Stimulated activated CD4-positive, alpha-beta T cell treated with anti-CD3 and anti-CD28 coated beads, Interleukin-12 subunit alpha, Interleukin-12 subunit beta, amount 100 ng/mL, for 4 hours (primary cell): ENCODE measurements around the gene TUBG2.

Experiments used
- DNase-seq: peaks from one replicate; pipeline ENCODE4 v3.0.0-alpha.2; 2020

The TUBG2 gene

DNA sequence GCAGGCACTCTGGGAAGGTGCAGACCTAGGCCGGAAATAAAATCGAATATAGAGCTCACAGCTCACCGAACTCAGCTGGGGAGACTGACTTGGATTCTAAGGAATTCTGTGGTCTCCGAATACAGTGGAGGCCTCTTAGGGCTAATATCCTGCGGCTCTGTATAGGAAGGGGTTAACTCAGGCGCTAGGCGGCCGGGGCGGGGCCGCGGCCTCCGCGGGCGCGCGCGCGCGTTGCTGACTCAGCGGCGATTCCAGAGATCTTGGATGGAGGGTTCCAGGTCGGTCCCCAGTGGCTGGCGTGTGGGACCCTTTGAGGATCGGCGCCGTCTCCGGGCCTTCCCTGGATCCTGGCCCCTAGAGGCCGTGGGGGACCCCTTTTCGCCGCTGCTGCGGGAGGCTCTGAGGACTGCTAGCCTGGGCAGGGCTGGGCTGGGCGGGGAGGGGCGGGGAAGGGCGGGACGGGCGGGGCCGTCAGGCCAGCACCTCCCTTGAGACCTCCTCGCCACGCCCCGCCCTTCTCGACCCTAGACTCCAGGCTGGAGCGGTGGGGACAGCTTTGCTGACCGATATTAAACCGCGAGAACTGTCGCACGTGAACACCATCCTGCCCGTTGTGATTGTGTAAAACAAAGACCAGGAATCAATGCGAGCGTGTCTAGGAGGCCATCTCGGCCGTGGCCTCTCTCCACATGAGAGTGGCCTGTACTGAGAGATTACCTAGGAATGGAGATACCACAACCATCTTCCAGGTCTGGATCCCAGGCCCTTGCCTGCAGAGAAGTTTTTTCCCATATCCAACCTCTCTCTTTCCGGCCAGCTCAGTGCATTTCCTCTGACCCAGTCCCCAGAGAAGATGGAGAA lies 19.1 kb downstream of the TUBG2 start:
- DNase-seq: peak; percentile 78

DNA sequence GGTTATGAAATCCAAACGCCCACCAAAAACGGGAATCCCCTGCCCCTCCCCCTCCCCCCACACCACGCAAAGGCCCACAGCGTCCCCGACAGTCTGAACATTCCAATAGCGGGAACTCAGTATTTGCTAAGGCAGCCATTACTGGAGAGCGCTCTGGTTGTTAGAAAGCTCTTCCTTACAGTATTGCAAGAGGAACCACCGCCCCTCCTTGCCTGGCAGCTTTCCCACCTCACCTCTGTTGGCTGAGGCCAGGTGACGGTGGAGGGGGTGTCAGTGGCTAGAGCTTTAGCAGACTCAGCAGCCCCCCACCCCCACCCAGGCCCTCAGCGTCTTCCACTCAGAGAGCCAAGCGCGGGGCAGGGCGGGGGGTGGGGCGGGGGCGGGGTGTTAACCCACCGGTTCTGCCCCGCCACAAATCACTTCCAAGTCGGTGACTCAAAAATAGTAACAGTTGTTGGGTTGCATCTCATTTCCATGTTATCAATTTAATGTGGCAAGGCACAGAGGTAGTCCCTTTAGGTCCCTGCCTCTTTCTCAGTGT lies 19.9 kb downstream of the TUBG2 start:
- DNase-seq: no peak

DNA sequence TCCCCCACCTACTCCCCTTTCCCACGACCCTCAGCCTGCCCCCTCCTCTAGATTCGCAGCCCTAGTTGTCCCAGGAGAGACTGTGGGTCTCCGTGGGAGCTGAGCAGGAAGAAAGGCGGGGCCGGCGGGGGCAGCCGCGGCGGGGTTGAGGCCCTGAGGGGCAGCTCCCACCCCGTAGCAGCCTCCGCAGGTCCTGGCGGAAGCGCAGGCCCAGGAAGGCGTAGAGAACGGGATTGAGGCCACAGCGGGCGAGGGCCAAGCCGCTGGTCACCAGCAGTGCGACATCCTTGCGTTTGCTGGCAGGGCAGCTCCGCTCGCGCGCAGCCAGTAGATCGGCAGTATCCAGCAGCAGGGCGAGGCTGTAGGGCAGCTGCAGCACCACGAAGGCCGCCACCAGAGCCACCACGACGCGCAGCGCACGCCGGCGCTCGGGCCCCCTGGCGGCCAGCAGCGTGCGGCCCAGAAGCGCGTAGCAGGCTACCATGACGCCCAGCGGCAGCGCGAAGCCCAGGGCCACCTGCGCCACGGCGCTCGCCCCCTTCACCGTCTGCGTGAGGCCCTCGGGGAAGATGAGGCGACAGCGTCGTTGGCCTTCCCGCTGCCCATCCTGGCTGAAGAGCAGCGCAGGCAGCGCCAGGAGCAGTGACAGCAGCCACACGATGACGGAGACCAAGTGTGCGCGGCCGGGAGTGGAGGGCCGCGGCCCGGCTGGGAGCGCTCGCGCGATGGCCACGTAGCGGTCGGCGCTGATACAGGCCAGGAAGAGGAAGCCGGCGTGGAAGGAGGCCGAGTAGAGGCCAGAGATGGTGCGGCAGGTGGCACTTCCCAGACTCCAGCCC lies 20.6 kb downstream of the TUBG2 start:
- peak; percentile 66 for DNase-seq

DNA sequence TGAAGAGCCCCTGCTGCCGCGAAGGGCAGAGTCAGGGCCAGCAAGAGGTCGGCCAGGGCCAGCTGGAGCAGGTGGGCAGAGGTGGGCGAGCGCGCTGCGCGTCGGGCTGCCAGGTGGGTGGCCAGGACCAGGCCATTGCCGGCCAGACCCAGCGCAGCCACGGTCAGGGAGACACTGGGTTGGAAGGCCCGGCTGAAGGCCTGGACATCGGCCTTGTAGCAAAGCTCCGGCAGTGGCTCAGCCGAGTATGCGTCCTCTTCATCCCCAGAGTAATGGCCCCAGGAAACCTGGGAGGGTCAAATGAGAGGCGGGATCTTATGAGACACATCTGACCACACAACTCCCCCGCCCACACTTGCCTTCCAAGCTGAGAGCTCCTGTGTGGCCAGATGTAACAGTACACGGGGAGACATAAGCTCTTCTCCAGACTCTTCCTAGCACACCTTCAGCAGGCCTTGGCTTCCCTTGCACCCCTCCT lies 21.3 kb downstream of the TUBG2 start:
- no peak for DNase-seq

DNA sequence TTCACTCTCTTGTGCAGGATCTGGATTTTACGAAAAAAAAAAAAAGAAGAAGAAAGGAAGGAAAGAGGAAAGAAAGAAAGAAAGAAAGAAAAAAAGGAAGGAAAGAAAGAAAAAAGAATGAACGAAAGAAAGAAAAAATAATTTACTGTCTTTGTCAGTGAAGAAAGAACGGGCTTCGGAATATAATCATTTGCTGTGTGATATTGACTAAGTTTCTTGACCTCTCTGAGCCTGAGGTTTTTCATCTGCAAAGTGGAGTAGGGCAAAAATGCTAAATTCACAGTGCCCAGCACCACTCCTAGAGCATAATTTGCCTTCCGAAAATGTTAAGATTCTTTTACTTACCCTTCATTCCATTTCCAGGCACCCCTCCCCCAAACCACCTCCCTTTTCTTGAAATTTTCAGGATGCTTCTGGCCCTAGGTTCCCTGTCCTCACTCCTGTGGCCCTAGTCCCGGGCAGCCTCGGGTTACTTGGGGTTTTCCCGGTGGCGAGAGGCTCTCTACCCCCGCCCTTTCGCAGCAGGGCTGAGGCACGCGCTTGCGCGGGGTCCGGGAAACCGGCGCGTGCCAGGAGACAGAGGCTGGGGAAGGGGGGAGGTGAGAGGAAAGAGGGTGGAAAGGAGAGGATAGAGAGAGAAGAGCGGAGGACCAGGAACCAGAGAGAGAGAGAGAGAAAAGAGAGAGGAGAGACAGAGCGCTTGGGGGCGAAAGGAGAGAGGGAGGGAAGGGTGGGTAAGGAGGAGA lies 23.1 kb downstream of the TUBG2 start, which contains the start of gene CNTNAP1:
Gene CNTNAP1 (plus strand): TSS at position 556 of the 746 bp plus-strand sequence. CDS start 299 bp downstream, outside the sequence.
- DNase-seq: no peak

DNA sequence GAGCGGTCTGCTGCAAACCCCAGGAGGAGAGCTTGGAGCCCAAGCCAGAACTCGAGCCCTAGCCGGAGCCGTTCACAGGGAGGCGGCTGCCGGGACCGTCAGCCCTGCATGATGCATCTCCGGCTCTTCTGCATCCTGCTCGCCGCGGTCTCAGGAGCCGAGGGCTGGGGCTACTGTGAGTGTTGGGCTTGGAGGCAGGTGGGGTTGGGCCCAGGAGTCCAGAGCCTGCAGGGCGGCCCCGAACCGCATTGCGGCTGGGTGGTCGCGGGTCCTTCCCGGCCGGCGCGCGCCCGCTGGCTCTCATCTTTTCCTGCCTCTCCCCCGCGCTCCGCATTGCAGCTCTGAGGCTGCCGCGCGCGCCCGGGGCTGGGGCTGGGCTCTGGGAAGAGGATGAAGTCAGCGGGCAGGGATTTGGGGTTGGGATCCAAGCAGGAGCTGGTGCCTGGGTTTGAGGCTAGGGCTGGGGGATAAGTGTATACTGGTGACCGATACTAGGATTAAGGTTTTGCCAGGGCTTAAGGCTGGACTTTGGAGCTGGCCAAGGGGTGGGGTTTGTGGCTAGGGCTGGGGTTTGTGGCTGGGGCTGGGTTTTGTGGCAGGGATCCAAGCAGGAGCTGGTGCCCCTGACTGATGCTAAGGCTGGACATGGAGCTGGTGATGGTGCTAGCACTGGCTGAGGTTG lies 23.8 kb downstream of the TUBG2 start:
- no peak for DNase-seq

DNA sequence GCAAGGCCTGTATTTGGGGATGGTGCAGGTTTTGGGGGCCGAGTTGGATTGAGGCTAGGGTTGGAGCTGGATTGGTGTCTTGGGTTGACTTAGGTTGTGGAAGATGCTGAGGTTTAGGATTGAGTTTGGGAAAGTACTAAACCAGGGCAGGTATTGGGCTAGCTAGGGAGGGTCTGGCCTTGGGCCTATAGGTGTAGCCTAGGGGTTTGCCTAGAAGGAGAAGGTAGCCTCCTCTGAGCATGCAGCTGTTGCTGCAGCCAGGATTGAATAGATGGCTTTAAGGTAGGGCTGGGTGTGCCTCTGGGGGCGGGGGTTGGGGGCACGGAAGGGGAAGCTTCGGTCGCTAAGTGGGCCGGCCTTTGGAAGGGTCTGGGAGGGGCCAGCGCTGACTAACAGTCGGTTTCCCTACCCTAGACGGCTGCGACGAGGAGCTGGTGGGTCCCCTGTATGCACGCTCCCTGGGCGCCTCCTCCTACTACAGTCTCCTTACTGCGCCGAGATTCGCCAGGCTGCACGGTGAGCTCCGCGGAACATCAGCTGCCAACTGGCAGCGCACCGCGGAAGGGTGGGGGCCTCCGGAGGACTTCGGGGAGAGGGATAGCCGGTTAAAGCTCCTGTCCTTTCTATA lies 24.4 kb downstream of the TUBG2 start:
- DNase-seq: no peak

DNA sequence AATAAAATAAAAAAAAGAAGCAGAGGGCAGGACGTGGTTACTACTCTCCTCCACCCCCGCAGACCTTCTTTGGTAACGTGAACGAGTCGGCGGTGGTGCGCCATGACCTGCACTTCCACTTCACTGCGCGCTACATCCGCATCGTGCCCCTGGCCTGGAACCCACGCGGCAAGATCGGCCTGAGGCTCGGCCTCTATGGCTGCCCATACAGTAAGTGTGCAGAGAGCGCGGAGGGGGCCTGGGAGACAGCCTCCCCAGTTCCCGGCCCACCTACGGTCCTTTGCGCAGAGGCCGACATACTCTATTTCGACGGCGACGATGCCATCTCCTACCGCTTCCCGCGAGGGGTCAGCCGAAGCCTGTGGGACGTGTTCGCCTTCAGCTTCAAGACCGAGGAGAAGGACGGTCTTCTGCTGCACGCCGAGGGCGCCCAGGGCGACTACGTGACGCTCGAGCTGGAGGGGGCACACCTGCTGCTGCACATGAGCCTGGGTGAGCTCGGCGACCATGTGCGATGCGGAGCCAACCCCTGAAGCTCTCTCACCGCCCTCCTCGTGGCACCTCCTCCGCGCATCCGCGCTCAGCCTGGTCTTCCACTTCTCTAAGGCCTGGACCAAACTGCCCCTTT lies 26.0 kb downstream of the TUBG2 start:
- DNase-seq: no peak

DNA sequence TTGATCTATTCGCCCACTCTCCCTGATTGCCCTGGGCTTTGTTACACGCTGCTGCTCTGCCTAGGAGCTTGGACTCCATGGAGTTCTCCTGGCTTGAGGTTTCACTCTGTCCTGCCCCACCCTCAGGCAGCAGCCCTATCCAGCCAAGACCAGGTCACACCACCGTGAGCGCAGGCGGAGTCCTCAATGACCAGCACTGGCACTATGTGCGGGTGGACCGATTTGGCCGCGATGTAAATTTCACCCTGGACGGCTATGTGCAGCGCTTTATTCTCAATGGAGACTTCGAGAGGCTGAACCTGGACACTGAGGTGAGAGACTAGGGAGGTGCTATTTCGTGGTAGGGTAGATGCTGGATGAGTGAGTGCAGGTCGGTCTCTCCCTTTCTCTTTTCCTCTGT lies 26.7 kb downstream of the TUBG2 start:
- DNase-seq: no peak

DNA sequence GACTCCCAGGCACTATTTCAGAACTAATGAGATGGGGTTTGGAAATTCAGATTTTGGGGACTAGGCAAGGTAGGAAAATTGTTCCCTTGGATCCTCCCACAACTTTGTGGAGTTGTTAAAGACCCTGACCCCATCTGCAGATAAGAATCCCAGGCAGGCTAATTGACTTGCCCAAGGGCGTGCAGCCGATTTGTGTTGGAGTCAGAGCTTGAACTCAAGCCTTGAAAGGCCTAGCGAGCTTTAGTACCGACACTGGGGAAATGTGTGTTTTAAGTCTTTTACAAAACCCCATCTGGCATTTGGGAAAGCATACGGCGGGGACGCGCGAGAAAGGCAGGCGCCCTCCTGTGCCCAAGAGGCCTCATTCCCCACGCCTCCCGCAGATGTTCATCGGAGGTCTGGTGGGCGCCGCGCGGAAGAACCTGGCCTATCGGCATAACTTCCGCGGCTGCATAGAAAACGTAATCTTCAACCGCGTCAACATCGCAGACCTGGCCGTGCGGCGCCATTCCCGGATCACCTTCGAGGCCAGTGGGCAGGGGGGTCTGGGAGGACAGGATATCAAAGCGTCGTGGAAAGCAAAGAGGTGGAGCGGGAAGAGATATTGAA lies 27.5 kb downstream of the TUBG2 start:
- no peak for DNase-seq

DNA sequence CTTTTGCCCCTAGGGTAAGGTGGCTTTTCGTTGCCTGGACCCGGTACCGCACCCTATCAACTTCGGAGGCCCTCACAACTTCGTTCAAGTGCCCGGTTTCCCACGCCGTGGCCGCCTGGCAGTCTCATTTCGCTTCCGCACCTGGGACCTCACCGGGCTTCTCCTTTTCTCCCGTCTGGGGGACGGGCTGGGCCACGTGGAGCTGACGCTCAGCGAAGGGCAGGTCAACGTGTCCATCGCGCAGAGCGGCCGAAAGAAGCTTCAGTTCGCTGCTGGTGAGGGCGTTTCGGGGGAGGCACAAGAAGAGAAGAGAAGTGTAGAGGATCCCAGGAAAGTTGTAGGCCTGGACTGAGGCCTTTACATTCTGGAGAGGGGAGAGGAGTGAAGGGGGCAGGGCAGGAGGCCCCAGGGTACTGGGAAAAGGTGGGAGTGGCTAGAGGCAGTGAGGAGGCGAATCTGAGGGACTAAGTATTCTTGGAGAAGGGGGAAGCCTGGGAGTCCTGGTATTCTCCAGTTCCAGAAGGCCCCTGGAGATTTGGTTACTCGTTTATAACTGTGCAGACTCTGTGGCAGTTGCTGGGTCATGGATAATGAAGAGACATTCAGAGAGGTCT lies 28.7 kb downstream of the TUBG2 start:
- no peak for DNase-seq

DNA sequence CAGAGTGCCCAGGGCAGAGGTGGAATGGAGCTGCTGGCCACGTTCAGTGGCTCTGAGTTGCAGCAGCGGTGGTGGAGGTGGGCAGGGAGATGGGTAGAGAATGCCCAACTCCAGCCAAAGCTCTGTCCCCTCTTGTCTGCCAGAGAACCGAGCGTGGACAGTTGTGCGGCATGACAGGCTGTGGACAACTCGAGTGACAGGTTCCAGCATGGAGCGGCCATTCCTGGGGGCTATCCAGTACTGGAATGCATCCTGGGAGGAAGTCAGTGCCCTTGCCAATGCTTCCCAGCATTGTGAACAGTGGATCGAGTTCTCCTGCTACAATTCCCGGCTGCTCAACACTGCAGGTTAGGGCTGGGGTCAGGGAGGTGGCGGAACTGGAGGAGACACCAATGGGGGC lies 31.5 kb downstream of the TUBG2 start:
- no peak for DNase-seq

DNA sequence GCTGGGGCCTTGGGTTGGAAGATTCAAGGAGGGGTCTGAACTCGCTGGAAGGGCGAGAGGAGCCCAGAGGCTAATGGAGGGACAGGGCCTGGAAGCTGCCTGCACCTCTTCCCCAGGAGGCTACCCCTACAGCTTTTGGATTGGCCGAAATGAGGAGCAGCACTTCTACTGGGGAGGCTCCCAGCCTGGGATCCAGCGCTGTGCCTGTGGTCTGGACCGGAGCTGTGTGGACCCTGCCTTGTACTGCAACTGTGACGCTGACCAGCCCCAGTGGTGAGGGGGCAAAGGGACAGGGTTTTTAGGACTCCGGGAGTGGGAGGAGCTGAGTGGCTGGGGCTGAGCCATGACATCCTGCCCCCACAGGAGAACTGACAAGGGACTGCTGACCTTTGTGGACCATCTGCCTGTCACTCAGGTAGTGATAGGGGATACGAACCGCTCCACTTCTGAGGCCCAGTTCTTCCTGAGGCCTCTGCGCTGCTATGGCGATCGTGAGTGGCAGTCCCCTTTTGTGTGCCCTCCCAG lies 32.0 kb downstream of the TUBG2 start:
- DNase-seq: no peak

DNA sequence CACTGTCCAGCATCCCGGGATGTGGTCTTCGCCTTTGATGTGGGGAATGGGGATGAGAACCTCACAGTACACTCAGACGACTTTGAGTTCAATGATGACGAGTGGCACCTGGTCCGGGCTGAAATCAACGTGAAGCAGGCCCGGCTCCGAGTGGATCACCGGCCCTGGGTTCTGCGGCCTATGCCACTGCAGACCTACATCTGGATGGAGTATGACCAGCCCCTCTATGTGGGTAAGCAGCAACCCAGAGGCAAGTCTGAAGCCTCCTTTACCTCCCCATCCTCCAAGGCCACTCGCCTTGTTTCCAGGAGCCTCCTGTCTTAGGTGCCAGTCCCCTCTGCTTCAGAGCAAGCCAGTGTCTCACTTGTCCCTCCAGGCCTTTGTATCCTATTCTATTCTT lies 33.4 kb downstream of the TUBG2 start:
- no peak for DNase-seq

DNA sequence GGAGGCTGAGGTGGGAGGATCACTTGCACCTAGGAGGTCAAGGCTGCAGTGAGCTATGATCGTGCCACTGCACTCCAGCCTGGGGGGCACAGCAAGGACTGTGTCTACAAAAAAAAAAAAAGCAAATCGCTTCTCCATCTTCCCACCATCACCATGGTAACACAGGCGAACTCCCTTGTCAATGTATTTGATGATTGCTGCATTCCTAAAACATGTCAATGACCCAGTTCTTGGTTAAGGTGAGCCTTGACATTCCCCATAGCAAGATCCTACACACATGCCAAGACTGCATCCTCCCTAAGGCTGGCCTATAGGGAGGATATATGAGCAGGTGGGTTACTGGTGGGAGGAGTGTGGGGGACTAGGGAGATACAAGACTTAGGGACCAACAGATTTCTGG lies 35.4 kb downstream of the TUBG2 start:
- DNase-seq: no peak

DNA sequence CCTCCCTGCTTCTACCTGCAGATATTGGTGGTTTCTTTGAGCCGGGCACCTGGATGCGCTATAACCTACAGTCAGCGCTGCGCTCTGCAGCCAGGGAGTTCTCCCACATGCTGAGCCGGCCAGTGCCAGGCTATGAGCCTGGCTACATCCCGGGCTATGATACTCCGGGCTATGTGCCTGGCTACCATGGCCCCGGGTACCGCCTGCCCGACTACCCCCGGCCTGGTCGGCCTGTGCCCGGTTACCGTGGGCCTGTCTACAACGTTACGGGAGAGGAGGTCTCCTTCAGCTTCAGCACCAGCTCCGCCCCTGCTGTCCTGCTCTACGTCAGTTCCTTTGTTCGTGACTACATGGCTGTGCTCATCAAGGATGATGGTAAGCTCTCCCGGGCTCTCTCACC lies 36.4 kb downstream of the TUBG2 start:
- no peak for DNase-seq

DNA sequence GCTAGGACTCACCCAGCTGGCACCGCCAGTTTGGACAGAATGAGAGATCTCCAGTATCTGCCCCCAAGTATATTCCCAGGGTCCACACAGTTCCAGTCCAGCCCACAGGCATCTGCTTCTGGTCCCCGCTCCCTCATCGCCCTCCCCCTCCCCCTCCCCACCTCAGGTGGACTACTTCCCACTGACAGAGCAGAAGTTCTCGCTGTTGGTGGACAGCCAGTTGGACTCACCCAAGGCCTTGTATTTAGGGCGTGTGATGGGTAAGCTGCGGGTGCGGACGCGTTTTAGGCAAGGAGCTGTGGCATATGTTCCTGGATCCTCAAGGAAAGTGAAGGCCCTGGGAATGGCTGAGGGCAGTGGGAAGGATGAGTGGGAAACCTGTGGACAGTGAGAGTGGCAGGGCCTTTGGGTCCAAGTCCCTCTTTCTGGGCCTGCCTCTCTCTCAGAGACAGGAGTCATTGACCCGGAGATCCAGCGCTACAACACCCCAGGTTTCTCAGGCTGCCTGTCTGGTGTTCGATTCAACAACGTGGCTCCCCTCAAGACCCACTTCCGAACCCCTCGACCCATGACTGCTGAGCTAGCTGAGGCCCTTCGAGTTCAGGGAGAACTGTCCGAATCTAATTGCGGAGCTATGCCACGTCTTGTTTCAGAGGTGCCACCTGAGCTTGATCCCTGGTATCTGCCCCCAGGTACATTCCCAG lies 38.2 kb downstream of the TUBG2 start:
- no peak for DNase-seq

DNA sequence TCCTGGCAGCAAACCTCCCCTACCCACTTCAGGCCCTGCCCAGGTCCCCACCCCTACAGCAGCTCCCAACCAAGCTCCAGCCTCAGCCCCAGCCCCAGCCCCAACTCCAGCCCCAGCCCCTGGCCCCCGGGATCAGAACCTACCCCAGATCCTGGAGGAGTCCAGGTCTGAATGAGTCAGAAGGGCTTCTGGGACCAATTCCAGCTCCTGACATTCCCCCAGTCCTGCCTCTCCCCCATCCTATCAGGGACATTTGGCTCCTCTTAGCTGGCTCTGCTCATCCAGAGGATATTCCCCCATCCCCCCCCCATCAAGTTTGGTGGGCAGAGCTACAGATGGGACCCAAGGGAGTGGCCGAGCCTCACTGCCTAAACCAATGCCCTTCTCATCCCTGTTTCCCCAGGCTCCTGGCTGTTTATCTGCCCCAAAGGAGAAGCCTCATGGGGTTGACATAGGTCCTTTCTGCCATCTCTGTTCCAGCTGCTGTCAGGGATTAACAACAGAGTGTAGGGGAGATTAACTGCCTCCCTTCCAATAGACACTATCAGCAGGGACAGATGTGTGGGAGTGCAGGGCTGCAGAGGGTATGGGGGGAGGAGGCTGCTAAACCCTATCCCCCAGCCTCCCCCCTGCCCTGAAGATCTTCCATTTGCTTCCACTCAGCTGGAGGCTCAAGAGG lies 39.8 kb downstream of the TUBG2 start:
- no peak for DNase-seq

DNA sequence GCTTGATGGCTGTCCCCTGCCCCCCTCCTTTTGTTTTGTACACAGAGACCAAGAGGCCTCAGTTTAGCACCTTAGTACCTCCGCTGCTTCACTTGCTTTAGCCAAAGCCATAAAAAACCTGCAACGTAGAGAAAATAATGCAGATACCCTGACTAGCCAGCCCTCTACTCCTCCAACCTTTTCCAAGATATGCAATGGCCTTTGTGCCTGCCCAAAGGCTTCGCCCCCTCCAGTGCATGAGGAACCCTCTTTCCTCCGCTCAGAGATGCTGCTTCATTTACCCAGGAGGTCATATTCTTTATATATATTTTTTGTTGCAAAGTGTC lies 40.3 kb downstream of the TUBG2 start:
- DNase-seq: no peak
